Endothelial cell of umbilical vein (primary cell): Measurements from ENCODE around the gene TMSB10. TPM values are rescaled to one million over a fixed set of nuclear protein-coding genes. Genes with fewer than 3 reads are reported as not detected.

Source experiments
- BruUV-seq: library from RNA; stranded (reverse); fragments of 400-500 nt; replicated peaks from 2 replicates; lab custom pipeline; 2021; lab: Mats Ljungman, UMichigan
- CTCF ChIA-PET: fragments of 300-600, 350-600 bp; sonication (Branson Sonifier 250); formaldehyde crosslinking; loops from one replicate; lab custom pipeline; 2021; ENCODE audit warnings: antibody characterized with exemption, inconsistent platforms; lab: Charles Lee
- POLR2A ChIA-PET: fragments of 300-600, 350-600 bp; sonication (Branson Sonifier 250); formaldehyde crosslinking; loops from one replicate; lab custom pipeline; 2021; ENCODE audit warnings: antibody characterized with exemption, inconsistent platforms; lab: Charles Lee
- DNase-seq: peaks from one replicate; pipeline ENCODE4 v3.0.0-alpha.2; 2011; ENCODE audit warnings: low read depth, low spot score
- FAIRE-seq: peaks from 2 replicates; lab custom pipeline; 2011; peaks lifted over from hg19 to GRCh38; lab: Jason Lieb, UNC
- H2AFZ ChIP-seq: 2 replicates; pipeline ENCODE4 v1.6.0; 2012; ENCODE audit warnings: low read depth, low read length, control low read depth, inconsistent platforms
- H3K27ac ChIP-seq: 2 replicates; pipeline ENCODE4 v1.5.1; 2011; ENCODE audit warnings: low read depth, mild to moderate bottlenecking, control low read depth, low read length, moderate library complexity; ENCODE audit not compliant: insufficient read depth
- H3K27me3 ChIP-seq, 2 experiments: 2 replicates each; pipeline versions ENCODE4 v1.6.0 to v1.6.1; 2011; ENCODE audit warnings: low read length in 2 of 2, mixed read lengths in 1 of 2; ENCODE audit not compliant: control insufficient read depth in 2 of 2, insufficient read depth in 2 of 2
- H3K36me3 ChIP-seq, 2 experiments: 2 replicates in 1 of 2; 3 replicates in 1 of 2; pipeline ENCODE4 v1.5.1; 2011; ENCODE audit warnings: low read length in 2 of 2, mild to moderate bottlenecking in 1 of 2, moderate library complexity in 1 of 2; ENCODE audit not compliant: control insufficient read depth in 2 of 2, insufficient read depth in 2 of 2; ENCODE audit errors: extremely low read depth in 1 of 2
- H3K4me1 ChIP-seq: 3 replicates; pipeline ENCODE4 v1.5.1; 2011; ENCODE audit warnings: mild to moderate bottlenecking, low read length; ENCODE audit not compliant: control insufficient read depth, insufficient read depth; ENCODE audit errors: extremely low read depth
- H3K4me2 ChIP-seq: 2 replicates; pipeline ENCODE4 v1.6.1; 2011; ENCODE audit warnings: low read length, control low read depth, mixed read lengths; ENCODE audit not compliant: insufficient read depth
- H3K4me3 ChIP-seq, 3 experiments: fragments of 200-600 bp in 1 of 3; sonication (generic), shearing (Covaris generic) in 1 of 3; replicated peaks in 1 of 3; 2 replicates each; pipeline ENCODE4 v1.5.1; 2011 to 2016; ENCODE audit warnings: control low read depth in 3 of 3, low read length in 3 of 3, mild to moderate bottlenecking in 2 of 3, inconsistent platforms in 1 of 3, low read depth in 1 of 3, moderate library complexity in 1 of 3; ENCODE audit not compliant: insufficient read depth in 1 of 3
- H3K79me2 ChIP-seq: 2 replicates; pipeline ENCODE4 v1.6.0; 2012; ENCODE audit warnings: low read length, inconsistent platforms; ENCODE audit not compliant: control insufficient read depth, insufficient read depth
- H3K9ac ChIP-seq: replicated peaks from 2 replicates; pipeline ENCODE3; 2011; ENCODE audit warnings: low read length, control low read depth; ENCODE audit not compliant: insufficient read depth; ENCODE audit errors: extremely low read depth
- H3K9me1 ChIP-seq: replicated peaks from 3 replicates; pipeline ENCODE4 v1.6.0; 2011; ENCODE audit warnings: mild to moderate bottlenecking, low read length; ENCODE audit not compliant: control insufficient read depth, insufficient read depth; ENCODE audit errors: extremely low read depth
- H3K9me3 ChIP-seq: replicated peaks from 2 replicates; pipeline ENCODE4 v1.5.1; 2012; ENCODE audit warnings: low read length, inconsistent platforms; ENCODE audit not compliant: control insufficient read depth, insufficient read depth
- H4K20me1 ChIP-seq: replicated peaks from 2 replicates; pipeline ENCODE3; 2011; ENCODE audit warnings: mild to moderate bottlenecking, low read length; ENCODE audit not compliant: control insufficient read depth, insufficient read depth; ENCODE audit errors: extremely low read depth
- EZH2 ChIP-seq: IDR thresholded peaks from 2 replicates; pipeline ENCODE4 v1.6.1; 2012; ENCODE audit warnings: borderline replicate concordance, low read depth, mild to moderate bottlenecking, moderate library complexity, low read length, inconsistent platforms; ENCODE audit not compliant: severe bottlenecking
- GATA2 ChIP-seq: IDR thresholded peaks from 2 replicates; pipeline ENCODE4 v1.7.0; 2011; ENCODE audit warnings: low read depth, mild to moderate bottlenecking, moderate library complexity, mixed read lengths, low read length; ENCODE audit not compliant: insufficient read length, insufficient read depth
- JUN ChIP-seq: IDR thresholded peaks from 2 replicates; pipeline ENCODE4 v1.6.1; 2011; ENCODE audit warnings: borderline replicate concordance, low read depth; ENCODE audit not compliant: insufficient read length, insufficient read depth
- dilution Hi-C: fragments of 300-500 bp; cut with MboI; formaldehyde crosslinking; loops from one replicate; pipeline ENCODE4 v1.15.0; 2019; ENCODE audit warnings: low sequenced_read_pairs; ENCODE audit not compliant: extremely low pct_ligation_motif_present
- intact Hi-C: fragments of 100-400 bp; cut with micrococcal nuclease; formaldehyde crosslinking; loops from one replicate; pipeline ENCODE4 v1.10.0; 2022
- polyA plus RNA-seq, 4 experiments: library from polyadenylated mRNA; depleted of rRNA in 3 of 4; stranded (reverse) in 3 of 4; unstranded in 1 of 4; fragments of >200 nt; gene quantifications; 2 replicates each; pipeline versions ENCODE4 v1.2.1 to v1.2.3, GENCODE V29; 2011 to 2012; ENCODE audit warnings: missing spikeins in 1 of 4
- total RNA-seq: library from RNA; stranded (reverse); gene quantifications from 2 replicates; pipeline ENCODE4 v1.2.3, GENCODE V29; 2021

TMSB10 gene
- total and polyA plus RNA-seq, 2 donors (not counting 3 experiments of a cell fraction or from before 2014, with no cell fraction given) = 2,774 to 4,015 TPM

DNA sequence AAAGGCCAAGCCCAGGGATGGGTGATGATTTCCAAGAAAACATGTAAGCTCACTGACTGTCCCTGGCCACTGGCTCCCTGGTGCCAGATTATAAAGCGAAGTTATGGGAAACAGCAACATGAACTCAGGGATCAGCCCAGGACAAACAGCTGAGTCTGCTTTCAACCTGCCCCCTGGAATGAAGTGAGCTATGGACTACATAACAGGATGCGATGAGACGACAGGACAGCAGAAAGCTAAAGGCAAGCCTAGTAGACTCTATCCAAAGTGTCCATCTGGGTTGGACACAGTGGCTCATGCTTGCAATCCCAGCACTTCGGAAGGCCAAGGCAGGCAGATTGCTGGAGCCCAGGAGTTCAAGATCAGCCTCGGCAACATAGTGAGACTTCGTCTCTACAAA, 48.9 kb downstream of the TMSB10 start:
- H3K36me3 ChIP-seq = no peaks in the 10 kb centered on the region
- H3K79me2 ChIP-seq = no peaks in the 10 kb centered on the region
- H3K4me1 ChIP-seq = peaks cover 18% of the 10 kb centered on the region
- no peak overlapping the region for H3K4me2 ChIP-seq
- intact Hi-C loops (no loop called here), dilution Hi-C loops (no loop called here)
- no peaks in the 10 kb centered on the region for H4K20me1 ChIP-seq
- no peaks in the 10 kb centered on the region for H3K27me3 ChIP-seq
- DNase-seq (no peak), FAIRE-seq (no peak)
- H3K9me3 ChIP-seq = no peaks in the 10 kb centered on the region
- CTCF ChIA-PET = interaction anchor here (1.3 kb wide), 1 partner anchor 61 kb away, joined by 3 read pairs; no protein-coding TSS in a partner anchor
- BruUV-seq = no TSS peak
- no peaks in the 10 kb centered on the region for H3K9me1 ChIP-seq
- POLR2A ChIA-PET = no interaction called here
- H3K9ac ChIP-seq = no peak overlapping the region
- no peak for TF ChIP-seq JUN
- no peak for TF ChIP-seq EZH2
- no peak for TF ChIP-seq GATA2
- no peak overlapping the region for H2AFZ ChIP-seq
- no peak overlapping the region for H3K27ac ChIP-seq
- H3K4me3 ChIP-seq = no peak overlapping the region

Other genes starting within 250 kb of the TMSB10 start
- 0.99 and 1.8 TPM in 2 replicates for gene TRABD2A, start 24.6 kb upstream of the TMSB10 start, total RNA-seq
- gene TRABD2A, start 24.6 kb upstream of the TMSB10 start, polyA plus RNA-seq = 0.45 and 1.0 TPM in 2 replicates
- 75.9 and 78.4 TPM in 2 replicates for gene KCMF1, start 65.5 kb downstream of the TMSB10 start, total RNA-seq
- gene KCMF1, start 65.5 kb downstream of the TMSB10 start, polyA plus RNA-seq = 45.5 and 49.3 TPM in 2 replicates
- gene TCF7L1, start 227.7 kb downstream of the TMSB10 start, total RNA-seq = 13.2 and 17.4 TPM in 2 replicates
- gene TCF7L1, start 227.7 kb downstream of the TMSB10 start, polyA plus RNA-seq = 8.5 and 9.6 TPM in 2 replicates